ENCODE data around the gene C9orf40. TPM values are rescaled to one million over a fixed set of nuclear protein-coding genes. Genes with fewer than 3 reads are reported as not detected.

The C9orf40 gene
- total RNA-seq, 1 donor from 2014 or later: 3.5 TPM

- no peak for DNase-seq
Measured at GRCh38 chr9:74940600-74940999, 12.1 kb downstream of the C9orf40 start.

GRCh38 chr9:74935008-74935407, 17.7 kb downstream of the C9orf40 start:
- DNase-seq: no peak

GRCh38 chr9:74921737-74922136, 31.0 kb downstream of the C9orf40 start:
- DNase-seq: no peak

- no peak for DNase-seq
Measured at GRCh38 chr9:74920944-74921626, 31.6 kb downstream of the C9orf40 start.

- no peak for DNase-seq
Measured at GRCh38 chr9:74910036-74910435, 42.7 kb downstream of the C9orf40 start.

- no peak for DNase-seq
Measured at GRCh38 chr9:74908665-74909064, 44.0 kb downstream of the C9orf40 start.

GRCh38 chr9:74907085-74907484, 45.6 kb downstream of the C9orf40 start:
- no peak for DNase-seq

GRCh38 chr9:74901001-74901400, 51.7 kb downstream of the C9orf40 start:
- DNase-seq: no peak

Other genes with a start within 250 kb of the C9orf40 start
- 2.3 TPM for gene TRPM6, start 65.0 kb downstream of the C9orf40 start, total RNA-seq
- gene CARNMT1, start 75.4 kb upstream of the C9orf40 start, total RNA-seq: 18.1 TPM
- gene NMRK1, start 135.2 kb upstream of the C9orf40 start, total RNA-seq: 12.7 TPM
- gene OSTF1, start 135.6 kb upstream of the C9orf40 start, total RNA-seq: 40.8 TPM

Data from skin of body (tissue), 2 donors.